ENCODE results near the gene CDC23. TPM values are rescaled to one million over a fixed set of nuclear protein-coding genes. Genes with fewer than 3 reads are reported as not detected.

Gene CDC23
- total RNA-seq, 1 experiment from 2014 or later = 40.0 TPM

GRCh38 chr5:138243794-138244193 lies 30.7 kb upstream of the CDC23 start:
- BruUV-seq (replicated peaks) = no TSS peak
- Histone ChIP-seq H3K27me3 (ENCODE audit: insufficient read depth, low read length) (no peaks in the 10 kb centered on the region), H3K9me3 (ENCODE audit: control insufficient read depth in 1 of 2, insufficient read depth in 1 of 2, low read depth in 1 of 2, low read length in 2 of 2) (no peaks in the 10 kb centered on the region), H4K20me1 (ENCODE audit: insufficient read depth) (no peaks in the 10 kb centered on the region), H3K36me3 (ENCODE audit: control insufficient read depth in 1 of 2, insufficient read depth in 2 of 2, low read length in 2 of 2) (no peaks in the 10 kb centered on the region), H3K4me1 (ENCODE audit: control insufficient read depth in 1 of 2, insufficient read depth in 2 of 2, low read length in 2 of 2) (no peaks in the 10 kb centered on the region), H3K4me2 (ENCODE audit: low read length) (no peak overlapping the region), H2AFZ (ENCODE audit: low read depth, low read length, poor library complexity, severe bottlenecking) (no peak overlapping the region), H3K79me2 (ENCODE audit: insufficient read depth, low read length) (no peaks in the 10 kb centered on the region), H3K27ac (ENCODE audit: low read depth, low read length) (no peak overlapping the region), H3K9ac (ENCODE audit: low read length) (no peak overlapping the region), H3K9me2 (ENCODE audit: insufficient read depth) (no peaks in the 10 kb centered on the region), H3K4me3 (replicated peaks in 1 of 2; ENCODE audit: low read depth in 1 of 2, low read length in 2 of 2) (no peak overlapping the region)
- CTCF ChIA-PET = no interaction called here
- intact Hi-C loops (cut with micrococcal nuclease) = no loop called here
- ATAC-seq (no peak), DNase-seq (ENCODE audit: low read depth, low spot score) (no peak)
- POLR2A ChIA-PET = no interaction called here
- TF ChIP-seq POLR2A (IDR thresholded peaks at IDR 0.05; ENCODE audit: borderline replicate concordance, extremely low read depth, insufficient read depth, insufficient read length) (no peak), EZH2phosphoT487 (IDR thresholded peaks at IDR 0.05; ENCODE audit: borderline replicate concordance) (no peak), ATF3 (IDR thresholded peaks at IDR 0.05) (no peak), ZFX (IDR thresholded peaks at IDR 0.05) (no peak), SRF (IDR thresholded peaks at IDR 0.05; ENCODE audit: low read depth) (no peak), JUND (IDR thresholded peaks at IDR 0.05) (no peak), EZH2 (IDR thresholded peaks at IDR 0.05) (no peak), RAD21 (IDR thresholded peaks at IDR 0.05; ENCODE audit: low read depth) (no peak)
- RAD21 ChIA-PET (ENCODE audit: low non-redundant PET in 1 of 2, low total read pairs in 2 of 2, uncharacterized antibody in 2 of 2, unreplicated experiment in 2 of 2) = no interaction called here

DNA sequence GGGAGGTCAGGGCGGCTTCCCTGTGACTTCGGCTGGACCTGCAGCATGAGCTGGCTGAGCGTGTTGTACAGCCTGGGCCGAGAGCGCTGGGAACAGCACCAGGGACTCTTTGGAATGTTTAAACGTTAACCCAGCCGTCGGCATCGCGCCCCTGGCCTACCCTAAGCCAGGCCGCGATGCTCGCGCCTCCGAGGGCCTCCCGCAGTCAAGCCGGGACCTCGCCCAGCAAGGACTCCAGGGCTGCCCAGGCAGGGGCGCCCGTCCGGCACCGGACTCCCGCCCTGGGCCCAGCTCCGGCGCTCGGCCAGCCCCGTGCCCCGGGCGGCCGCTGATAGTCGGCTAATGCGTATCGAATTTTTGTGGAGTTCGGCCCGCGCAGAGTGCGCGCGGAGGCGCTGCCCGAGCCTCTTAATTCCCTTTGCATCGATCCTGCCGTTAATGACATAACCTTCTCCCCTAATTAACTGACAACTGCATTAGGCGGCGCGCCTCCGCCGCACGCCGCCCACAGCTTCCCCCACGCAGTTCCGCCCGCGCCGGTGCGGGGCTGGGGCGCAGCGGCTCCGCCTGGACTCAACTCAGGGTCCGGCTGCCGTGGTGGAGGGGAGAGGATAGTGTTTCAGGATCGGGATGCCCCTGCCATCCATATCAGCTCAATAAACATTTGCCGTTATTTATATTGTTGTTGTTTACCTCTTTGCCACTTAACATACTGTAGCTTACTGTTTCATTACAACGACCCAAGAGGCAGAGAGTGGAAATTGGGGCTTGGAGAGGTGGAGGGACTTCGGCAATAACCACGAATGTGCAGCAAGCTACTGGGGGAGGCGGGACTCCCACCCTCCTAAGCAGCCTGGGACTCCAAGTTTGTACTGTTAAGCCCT lies 28.8 kb upstream of the CDC23 start:
- no peak for DNase-seq (ENCODE audit: low read depth, low spot score)
- no peaks in the 10 kb centered on the region for H3K79me2 ChIP-seq (ENCODE audit: insufficient read depth, low read length)
- H3K4me3 ChIP-seq (replicated peaks in 1 of 2; ENCODE audit: low read depth in 1 of 2, low read length in 2 of 2) = no peak overlapping the region
- CTCF ChIA-PET = no interaction called here
- H3K27me3 ChIP-seq (ENCODE audit: insufficient read depth, low read length) = no peaks in the 10 kb centered on the region
- no peak overlapping the region for H3K4me2 ChIP-seq (ENCODE audit: low read length)
- H3K36me3 ChIP-seq (ENCODE audit: control insufficient read depth in 1 of 2, insufficient read depth in 2 of 2, low read length in 2 of 2) = no peaks in the 10 kb centered on the region
- no peak for TF ChIP-seq YY1 (IDR thresholded peaks at IDR 0.05; ENCODE audit: extremely low read depth, insufficient replicate concordance, low read depth, low read length)
- no peak for TF ChIP-seq MAX (IDR thresholded peaks at IDR 0.05)
- TF ChIP-seq, protein P1, sequence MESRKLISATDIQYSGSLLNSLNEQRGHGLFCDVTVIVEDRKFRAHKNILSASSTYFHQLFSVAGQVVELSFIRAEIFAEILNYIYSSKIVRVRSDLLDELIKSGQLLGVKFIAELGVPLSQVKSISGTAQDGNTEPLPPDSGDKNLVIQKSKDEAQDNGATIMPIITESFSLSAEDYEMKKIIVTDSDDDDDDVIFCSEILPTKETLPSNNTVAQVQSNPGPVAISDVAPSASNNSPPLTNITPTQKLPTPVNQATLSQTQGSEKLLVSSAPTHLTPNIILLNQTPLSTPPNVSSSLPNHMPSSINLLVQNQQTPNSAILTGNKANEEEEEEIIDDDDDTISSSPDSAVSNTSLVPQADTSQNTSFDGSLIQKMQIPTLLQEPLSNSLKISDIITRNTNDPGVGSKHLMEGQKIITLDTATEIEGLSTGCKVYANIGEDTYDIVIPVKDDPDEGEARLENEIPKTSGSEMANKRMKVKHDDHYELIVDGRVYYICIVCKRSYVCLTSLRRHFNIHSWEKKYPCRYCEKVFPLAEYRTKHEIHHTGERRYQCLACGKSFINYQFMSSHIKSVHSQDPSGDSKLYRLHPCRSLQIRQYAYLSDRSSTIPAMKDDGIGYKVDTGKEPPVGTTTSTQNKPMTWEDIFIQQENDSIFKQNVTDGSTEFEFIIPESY (IDR thresholded peaks at IDR 0.05; ENCODE audit: extremely low read depth, insufficient replicate concordance, low read length) = no peak
- no peak for TF ChIP-seq ZFX (IDR thresholded peaks at IDR 0.05)
- RAD21 ChIA-PET (ENCODE audit: low non-redundant PET in 1 of 2, low total read pairs in 2 of 2, uncharacterized antibody in 2 of 2, unreplicated experiment in 2 of 2) = no interaction called here
- no peaks in the 10 kb centered on the region for H4K20me1 ChIP-seq (ENCODE audit: insufficient read depth)
- no peaks in the 10 kb centered on the region for H3K9me3 ChIP-seq (ENCODE audit: control insufficient read depth in 1 of 2, insufficient read depth in 1 of 2, low read depth in 1 of 2, low read length in 2 of 2)
- intact Hi-C loops (cut with micrococcal nuclease) = no loop called here
- no peak overlapping the region for H3K9ac ChIP-seq (ENCODE audit: low read length)
- BruUV-seq (replicated peaks) = no TSS peak
- no peak overlapping the region for H2AFZ ChIP-seq (ENCODE audit: low read depth, low read length, poor library complexity, severe bottlenecking)
- no peaks in the 10 kb centered on the region for H3K9me2 ChIP-seq (ENCODE audit: insufficient read depth)
- no peak for ATAC-seq
- H3K4me1 ChIP-seq (ENCODE audit: control insufficient read depth in 1 of 2, insufficient read depth in 2 of 2, low read length in 2 of 2) = no peaks in the 10 kb centered on the region
- no peak overlapping the region for H3K27ac ChIP-seq (ENCODE audit: low read depth, low read length)
- POLR2A ChIA-PET = no interaction called here

Measured in HCT116 (cell line).